UCSD-AML1 (cell line): ENCODE results near the gene TARP.
"Not testable (repeated sequence)": the region's sequence is repeated elsewhere in the genome, so short reads cannot be mapped to it uniquely, and the experiment has no call there.

Source experiments
- DNase-seq: peaks from one replicate; lab custom pipeline; 2025; ENCODE audit not compliant: unreplicated experiment; lab: John Stamatoyannopoulos, UW

TARP gene

GRCh38 chr7:38299275-38299931 lies 26.0 kb upstream of the TARP start:
- no peak for DNase-seq

- DNase-seq, result no peak
These were observed 22.8 kb upstream of the TARP start for GRCh38 chr7:38296059-38296857.

DNA sequence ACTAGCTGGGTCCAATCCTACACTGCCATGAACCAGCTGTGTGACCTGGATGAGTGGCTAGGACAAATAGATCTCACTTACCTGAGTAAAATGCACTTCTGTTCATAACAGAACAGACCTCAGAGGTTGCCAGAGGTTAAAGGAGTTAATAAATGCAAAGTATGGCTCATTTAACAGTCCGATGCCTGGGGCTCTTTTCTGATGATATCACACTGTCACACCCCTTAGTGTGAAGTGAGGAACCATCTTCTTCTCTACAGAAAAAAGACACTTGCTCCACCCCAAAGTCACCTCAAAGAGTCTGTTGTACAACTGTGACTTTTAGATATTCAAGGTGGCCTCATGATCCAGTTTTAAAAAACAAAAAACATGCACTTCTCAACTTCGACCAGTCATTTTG lies 21.5 kb upstream of the TARP start:
- no peak for DNase-seq

DNA sequence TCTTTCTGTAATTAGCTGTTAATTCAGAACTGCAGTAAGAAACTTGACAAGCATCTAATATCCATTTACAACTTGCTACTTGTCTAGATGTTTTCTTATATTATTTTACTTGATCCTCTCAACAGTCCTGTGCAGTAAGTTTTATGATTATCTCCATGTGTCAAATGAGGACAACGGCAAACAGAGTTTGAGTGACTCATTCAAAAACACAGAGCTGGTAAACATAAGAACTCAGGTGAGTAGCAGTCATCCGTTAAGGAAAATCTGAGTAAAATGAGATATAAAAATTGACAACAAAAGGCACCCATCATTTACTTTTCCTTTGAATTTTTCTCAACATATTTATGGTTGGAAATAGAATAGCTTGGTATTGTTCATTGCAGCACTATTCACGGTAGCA lies 19.0 kb upstream of the TARP start:
- DNase-seq, result no peak

- no peak for DNase-seq
These were observed 18.2 kb upstream of the TARP start for GRCh38 chr7:38291650-38292049.

- no peak for DNase-seq
These were observed 17.7 kb upstream of the TARP start for GRCh38 chr7:38291117-38291647.

- DNase-seq, result no peak
These were observed 11.1 kb upstream of the TARP start for GRCh38 chr7:38284553-38284952.

DNA sequence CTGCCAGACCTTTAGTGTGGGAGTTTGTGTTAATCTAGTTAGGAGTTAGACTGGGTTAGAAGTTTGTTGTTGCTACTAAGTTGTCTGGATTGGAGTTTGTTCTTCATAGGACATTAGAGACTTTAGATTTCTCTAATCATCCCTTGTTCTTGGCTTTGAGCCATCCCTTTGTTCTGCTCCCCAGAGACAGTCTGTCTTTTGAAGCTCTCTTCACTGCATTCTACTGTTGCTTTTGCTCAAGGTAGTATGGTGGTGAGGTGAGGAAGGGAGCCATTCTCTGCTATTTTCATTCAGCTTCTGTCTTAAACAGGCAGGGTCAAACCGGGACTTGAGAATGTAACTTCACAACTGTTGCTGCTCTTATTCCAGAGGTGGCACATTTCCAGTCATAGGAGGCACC lies 10.4 kb upstream of the TARP start:
- DNase-seq, result no peak

- no peak for DNase-seq
These were observed 9.7 kb upstream of the TARP start for GRCh38 chr7:38283107-38283506.

DNA sequence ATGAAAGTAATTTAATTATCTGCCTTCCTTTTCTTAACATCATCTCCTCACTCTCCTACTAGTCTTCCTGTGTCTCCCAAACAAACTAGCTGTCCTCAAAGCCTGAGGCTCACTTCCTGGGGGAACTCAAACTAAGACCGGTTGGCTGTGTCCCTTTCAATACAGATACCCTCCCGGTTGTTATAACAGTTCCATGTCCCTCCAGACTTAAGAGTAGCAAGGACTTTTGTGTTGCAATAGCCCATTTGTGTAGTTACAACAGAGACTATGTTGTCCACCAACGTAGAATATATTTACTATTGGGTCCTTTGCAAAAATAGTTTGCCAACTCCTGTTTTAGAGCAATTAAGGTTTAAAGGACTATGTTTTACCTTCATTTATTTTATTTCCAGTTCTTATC lies 8.6 kb upstream of the TARP start:
- no peak for DNase-seq

- DNase-seq, result no peak
These were observed 7.8 kb upstream of the TARP start for GRCh38 chr7:38281266-38281665.

DNA sequence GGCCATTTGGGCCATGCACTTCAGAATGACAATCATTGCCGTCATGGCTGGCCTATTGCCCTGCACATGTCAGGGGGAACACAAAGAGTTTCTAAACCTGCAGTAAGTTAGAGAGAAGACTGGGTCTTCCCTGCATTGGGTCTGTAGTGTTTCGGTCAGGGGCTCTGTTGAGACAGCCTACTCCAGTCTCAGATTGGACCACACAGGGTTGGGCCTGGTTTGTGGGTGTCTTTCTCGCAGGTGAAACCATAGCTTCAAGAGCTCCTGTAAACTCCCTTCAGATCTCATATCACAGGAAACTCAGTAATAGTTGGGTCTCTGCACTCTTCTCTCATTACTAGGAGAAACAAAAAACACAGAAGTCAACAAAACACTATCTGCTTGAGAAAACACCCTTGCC lies 7.3 kb upstream of the TARP start:
- DNase-seq, result no peak

DNA sequence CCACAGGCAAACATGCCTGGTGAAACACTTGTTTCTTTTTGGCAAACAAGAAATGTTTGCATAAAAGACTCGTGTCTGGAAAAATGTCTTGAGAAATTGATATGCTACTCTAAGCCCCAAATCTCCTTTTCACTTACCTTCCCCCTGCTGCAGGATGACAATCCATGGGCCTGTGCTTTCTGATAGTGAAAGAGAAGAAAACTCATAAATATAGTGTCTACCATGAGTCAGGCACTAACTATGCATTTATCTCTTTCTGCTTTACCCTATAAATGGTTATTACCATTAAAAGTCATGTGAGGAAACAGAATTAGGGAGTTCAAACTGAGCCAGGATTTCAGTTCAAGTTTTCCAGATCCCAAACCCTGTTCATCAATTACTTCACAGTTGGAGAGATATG lies 6.6 kb upstream of the TARP start:
- no peak for DNase-seq

DNA sequence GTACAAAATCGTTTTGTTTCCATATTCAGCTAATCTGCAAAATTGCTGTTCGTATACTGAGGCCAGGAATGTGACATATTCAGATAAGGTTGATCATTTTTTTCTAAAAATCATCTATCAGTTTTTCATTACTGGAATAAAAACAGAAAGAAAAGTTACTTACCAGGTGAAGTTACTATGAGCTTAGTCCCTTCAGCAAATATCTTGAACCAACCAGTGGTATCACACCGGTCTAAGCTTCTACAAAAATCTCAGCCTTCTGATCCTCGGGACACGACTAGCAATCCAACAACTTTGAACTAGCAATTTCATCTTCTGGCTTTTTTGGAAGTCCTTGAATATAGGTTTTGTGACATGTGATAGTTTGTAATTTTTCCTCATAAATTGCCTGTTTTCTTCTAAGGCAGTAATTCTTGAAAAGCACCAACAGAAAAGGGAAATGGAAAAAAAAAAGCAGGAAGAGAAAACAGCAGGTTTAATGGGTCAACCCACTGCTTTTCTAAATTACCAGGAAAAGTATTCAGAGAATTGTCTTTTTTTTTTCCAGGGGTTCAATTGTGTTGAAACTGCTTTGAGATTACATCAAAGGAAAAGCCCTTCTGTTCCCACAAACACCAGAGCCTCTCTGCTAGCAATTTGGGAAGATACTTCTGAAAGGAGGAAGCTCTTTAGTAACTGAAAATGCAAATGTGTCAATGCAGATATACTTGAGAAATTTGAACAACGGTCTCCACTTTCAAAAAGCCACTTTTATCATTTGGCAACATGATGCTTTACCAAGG lies 2.9 kb upstream of the TARP start:
- DNase-seq, result no peak

GRCh38 chr7:38274927-38275620 lies 1.6 kb upstream of the TARP start:
- DNase-seq, result no peak

DNA sequence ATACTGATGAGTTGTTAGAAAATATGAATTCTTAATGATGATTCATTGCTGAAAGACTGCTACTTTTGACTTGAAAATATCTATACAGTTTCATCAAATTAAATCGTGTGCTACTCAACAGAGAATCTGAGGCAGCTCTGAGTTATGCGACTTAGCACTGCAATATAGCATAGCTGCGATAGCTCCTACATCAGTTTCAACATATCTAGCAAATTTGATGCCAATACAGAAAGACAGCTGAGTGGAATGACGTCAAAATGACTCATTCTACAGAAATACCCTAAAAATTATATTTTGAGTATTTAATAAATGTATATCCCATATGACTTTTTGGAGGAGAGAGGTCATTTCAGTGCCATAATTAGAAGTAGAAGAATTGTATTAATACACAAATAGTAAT lies 1.1 kb upstream of the TARP start:
- DNase-seq, result no peak

- DNase-seq, result not testable (repeated sequence)
These were observed 3.0 kb downstream of the TARP start for GRCh38 chr7:38270405-38270804.

DNA sequence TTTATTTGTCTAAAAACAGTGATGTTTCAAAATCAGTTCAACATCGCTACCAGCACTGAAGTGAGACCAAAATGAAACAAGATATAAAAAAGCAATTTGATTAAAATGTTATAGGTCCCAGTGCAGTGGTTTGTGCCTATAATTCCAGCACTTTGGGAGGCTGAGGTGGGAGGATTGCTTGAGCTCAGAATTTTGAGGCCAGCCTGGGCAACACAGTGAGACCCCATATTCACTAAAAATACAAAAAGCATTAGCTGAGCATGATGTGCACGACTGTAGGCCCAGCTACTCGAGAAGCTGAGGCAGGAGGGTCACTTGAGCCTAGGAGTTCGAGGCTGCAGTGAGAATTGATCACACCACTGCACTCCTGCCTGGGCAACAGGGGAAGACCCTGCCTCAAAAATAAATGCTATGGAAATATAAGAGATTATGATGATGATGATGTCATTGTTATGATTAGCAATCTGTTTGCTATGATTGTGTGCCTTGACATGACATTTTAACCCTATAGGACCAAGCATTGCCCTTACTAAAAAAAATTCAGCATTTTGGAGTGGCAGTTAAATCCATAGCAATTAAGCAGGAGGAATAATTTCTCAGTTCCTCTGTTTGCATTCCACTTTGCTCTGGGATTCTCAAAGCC lies 3.6 kb downstream of the TARP start:
- DNase-seq, result not testable (repeated sequence)

DNA sequence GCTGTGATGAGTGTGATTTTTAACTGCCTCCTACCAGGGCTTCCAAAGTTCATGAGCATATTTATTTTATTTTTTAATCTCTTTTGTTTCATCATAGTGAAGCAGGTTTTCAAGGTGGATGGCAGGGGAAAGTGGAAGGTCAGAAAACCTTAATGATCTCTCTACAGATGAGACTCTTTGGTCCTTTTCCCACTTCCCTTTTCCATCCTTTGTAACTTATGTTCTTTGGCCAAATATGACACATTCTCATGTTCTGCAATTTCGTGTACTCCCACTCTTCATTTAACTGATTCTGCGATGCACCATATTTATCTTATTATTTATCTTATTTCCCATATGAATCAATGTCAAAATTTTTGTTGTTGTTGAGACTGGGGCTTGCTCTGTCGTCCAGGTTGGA lies 7.5 kb downstream of the TARP start:
- not testable (repeated sequence) for DNase-seq

DNA sequence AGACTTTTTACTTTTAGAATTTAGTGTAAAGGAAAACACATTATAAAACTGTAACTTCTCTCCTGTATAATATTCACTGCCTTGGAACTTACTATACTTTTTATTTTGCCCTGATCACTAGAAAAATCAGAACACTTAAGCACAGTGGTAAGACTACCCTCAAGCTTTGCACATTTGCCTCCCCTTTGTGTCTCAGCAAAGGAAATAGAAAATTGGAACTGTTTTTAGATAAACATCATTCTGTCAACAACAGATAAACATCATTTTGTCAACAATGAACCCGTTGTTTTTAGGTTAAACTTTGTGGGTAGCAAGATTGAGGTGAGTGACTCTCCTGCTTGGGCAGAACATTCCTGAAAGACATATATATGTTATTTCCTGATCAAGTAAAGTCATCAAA lies 8.8 kb downstream of the TARP start:
- not testable (repeated sequence) for DNase-seq

DNA sequence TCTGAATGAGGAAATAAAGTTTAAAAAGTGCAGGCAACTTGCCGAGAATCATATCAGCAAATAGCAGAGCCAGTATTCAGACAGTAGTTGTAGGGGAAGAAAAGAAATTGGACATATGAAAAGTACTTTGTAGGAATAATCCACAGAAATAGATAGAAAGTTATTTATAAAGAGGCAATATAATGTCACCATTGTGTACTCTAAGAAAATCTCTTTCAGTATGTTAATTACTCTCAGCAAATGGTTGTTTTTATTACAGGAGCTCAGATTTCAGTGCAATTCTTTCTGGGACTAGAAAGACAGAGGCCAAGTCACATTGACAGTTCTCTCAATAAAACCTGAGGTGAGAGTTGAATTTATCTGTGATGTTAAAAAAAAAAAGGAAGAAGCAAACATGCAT lies 10.2 kb downstream of the TARP start:
- not testable (repeated sequence) for DNase-seq
